Stimulated activated naive CD8-positive, alpha-beta T cell treated with anti-CD3 and anti-CD28 coated beads, Interleukin-15, amount 100 ng/mL, for 72 hours (primary cell): Measurements from ENCODE around the gene TRIM52.
"Not testable (repeated sequence)": the region's sequence is repeated elsewhere in the genome, so short reads cannot be mapped to it uniquely, and the experiment has no call there.

Source experiments
- ATAC-seq: fragments of 150-1000 bp; cut with Tn5 transposase; 2 replicates; pipeline ENCODE4 v1.10.0; 2021; ENCODE audit warnings: mild to moderate bottlenecking, moderate library complexity
- DNase-seq, 2 donors: peaks; one replicate each; pipeline ENCODE4 v3.0.0; 2021 to 2022
- H3K27ac Mint-ChIP-seq, 2 donors: one replicate each; pipeline ENCODE4 v1.8.0; 2022; ENCODE audit warnings: mild to moderate bottlenecking in 2 of 2, mixed read lengths in 2 of 2, moderate library complexity in 2 of 2
- H3K27me3 Mint-ChIP-seq: one replicate; pipeline ENCODE4 v1.8.0; 2022; ENCODE audit warnings: mixed read lengths
- H3K4me1 Mint-ChIP-seq: one replicate; pipeline ENCODE4 v1.8.0; 2022; ENCODE audit warnings: mild to moderate bottlenecking, mixed read lengths
- H3K4me3 Mint-ChIP-seq, 2 donors: one replicate each; pipeline ENCODE4 v1.8.0; 2022; ENCODE audit warnings: mild to moderate bottlenecking in 2 of 2, mixed read lengths in 2 of 2, moderate library complexity in 1 of 2
- H3K9me3 Mint-ChIP-seq, 2 donors: one replicate each; pipeline ENCODE4 v1.8.0; 2022; ENCODE audit warnings: mixed read lengths in 2 of 2

TRIM52 gene

DNA sequence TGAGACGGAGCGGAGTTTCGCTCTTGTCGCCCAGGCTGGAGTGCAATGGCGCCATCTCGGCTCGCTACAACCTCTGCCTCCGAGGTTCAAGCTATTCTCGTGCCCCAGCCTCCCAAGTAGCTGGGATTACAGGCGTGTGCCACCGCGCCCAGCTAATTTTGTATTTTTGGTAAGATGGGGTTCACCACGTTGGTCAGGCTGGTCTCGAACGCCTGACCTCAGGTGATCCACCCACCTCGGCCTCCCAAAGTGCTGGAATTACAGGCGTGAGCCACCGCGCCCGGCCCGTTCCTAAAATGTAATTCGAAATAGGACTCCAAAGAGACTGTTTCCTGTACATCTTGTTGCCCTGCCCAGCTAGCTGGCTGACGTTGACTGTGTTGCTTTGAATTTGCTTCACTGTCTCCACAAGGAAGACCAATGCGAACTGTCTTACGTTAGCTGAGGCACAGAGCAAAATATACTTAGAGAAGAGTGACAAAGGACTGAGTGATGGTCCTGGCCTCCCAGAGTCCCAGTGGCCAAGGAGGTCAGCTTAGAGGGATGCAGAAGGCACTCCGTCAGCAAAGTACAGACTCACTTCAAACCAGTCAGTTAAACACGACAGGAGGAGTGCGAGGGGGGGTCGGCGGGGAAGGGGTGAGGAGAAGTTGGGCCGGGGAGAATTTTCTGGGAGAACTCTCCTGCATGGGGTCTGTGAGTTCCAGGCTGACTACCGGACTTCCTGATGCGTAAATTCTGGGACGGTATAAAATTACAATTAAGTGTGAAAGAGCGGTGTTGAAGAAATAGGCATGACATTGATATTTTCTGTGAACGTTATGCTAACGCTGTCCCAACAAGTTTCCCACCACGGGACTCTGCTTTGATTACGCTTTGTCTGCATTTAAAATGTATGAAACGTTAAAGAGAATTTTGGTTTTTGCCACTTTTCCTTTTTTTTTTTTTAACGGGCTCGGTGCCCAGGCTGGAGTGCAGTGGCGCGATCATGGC lies 44.6 kb downstream of the TRIM52 start:
- Mint-ChIP-seq H3K9me3 (no peaks in the 10 kb centered on the region), H3K4me3 (peak overlapping the region; percentile 90 to 100), H3K27ac (peak overlapping the region in 1 of 2 donors; percentile 43), H3K4me1 (peaks cover 42% of the 10 kb centered on the region), H3K27me3 (no peaks in the 10 kb centered on the region)
- no peak for ATAC-seq
- DNase-seq: peak; percentile 37 to 54

DNA sequence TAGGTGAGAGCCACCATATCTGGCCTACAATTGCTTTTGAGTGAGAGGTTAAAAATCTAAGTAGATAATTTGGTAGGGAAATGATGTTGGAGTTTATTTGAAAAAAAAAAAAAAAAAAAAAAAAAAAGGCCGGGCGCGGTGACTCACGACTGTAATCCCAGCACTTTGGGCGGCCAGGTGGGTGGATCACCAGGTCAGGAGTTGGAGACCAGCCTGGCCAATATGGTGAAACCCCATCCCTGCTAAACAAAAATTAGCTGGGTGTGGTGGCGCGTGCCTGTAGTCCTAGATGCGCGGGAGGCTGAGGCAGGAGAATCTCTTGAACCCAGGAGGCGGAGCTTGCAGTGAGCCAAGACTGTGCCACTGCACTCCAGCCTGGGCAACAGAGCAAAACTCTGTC lies 46.7 kb downstream of the TRIM52 start:
- peaks cover 25% of the 10 kb centered on the region for H3K4me1 Mint-ChIP-seq
- H3K9me3 Mint-ChIP-seq, H3K27me3 Mint-ChIP-seq, H3K27ac Mint-ChIP-seq, ATAC-seq, H3K4me3 Mint-ChIP-seq, DNase-seq: not testable (repeated sequence)

DNA sequence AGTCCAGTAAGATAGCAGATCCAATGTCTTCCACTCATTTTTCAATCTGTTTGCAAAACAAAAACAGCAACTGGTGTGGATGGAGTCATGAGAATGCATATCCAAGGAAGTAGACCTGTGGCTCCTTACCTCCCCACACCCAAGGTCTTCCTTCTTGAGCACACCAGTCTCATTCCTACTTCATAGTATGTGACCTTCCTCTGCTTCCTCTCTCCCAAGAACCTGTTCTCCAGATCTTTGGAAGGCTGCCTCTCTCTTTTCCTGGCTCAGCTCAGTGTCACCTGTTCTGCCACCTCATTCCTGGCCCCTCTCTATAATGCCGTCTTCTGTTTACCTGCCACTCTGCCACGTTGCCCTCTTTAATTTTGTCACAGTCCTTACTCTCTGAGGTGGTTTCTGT lies 48.0 kb downstream of the TRIM52 start:
- ATAC-seq (no peak), DNase-seq (no peak)
- no peak overlapping the region for H3K4me3 Mint-ChIP-seq
- no peak overlapping the region for H3K27ac Mint-ChIP-seq
- no peaks in the 10 kb centered on the region for H3K9me3 Mint-ChIP-seq
- no peaks in the 10 kb centered on the region for H3K27me3 Mint-ChIP-seq
- H3K4me1 Mint-ChIP-seq: peaks cover 22% of the 10 kb centered on the region

DNA sequence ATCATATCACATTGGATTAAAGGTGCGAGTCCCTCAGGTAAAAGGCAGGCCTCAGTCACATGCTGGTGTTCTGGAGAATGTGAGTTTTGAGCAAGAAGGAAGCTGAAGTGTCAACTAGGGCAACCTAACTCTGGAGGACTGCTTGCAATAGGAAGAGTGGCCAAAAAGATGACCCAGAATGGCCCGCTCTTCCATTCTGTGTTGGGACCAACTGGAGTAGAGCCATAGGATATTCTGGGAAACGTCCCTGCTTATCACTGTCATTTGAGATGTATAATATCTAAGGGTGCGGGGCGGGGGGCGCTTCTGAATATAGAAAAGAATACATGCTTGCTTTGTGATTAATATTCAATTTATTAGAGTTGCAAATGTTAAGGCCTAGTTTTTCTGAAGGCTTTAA lies 48.9 kb downstream of the TRIM52 start:
- no peak overlapping the region for H3K4me3 Mint-ChIP-seq
- H3K4me1 Mint-ChIP-seq: peaks cover 25% of the 10 kb centered on the region
- H3K9me3 Mint-ChIP-seq: no peaks in the 10 kb centered on the region
- ATAC-seq (no peak), DNase-seq (no peak)
- H3K27ac Mint-ChIP-seq: no peak overlapping the region
- no peaks in the 10 kb centered on the region for H3K27me3 Mint-ChIP-seq

DNA sequence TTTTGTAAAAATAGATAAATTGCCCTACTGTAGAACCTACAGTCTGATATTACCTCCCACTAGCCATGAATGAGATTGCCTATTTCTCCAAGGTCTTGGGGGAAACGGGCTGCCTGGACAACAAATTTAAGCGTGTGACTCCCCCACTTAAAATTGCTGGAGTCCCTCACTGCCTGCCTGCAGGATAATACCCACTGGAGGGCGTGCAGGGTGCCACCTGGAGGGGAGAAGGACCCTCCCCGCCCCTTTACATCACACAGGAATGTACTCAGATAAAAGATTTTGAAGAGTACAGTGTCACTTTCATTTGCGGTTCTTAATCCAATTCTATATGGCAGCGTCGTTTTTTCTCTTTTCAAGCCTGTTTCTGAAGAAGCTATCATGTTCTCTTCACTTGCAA lies 49.7 kb downstream of the TRIM52 start:
- ATAC-seq (no peak), DNase-seq (no peak)
- peaks cover 30% of the 10 kb centered on the region for H3K4me1 Mint-ChIP-seq
- H3K27ac Mint-ChIP-seq: no peak overlapping the region
- no peaks in the 10 kb centered on the region for H3K9me3 Mint-ChIP-seq
- H3K4me3 Mint-ChIP-seq: no peak overlapping the region
- H3K27me3 Mint-ChIP-seq: peaks cover 7% of the 10 kb centered on the region

DNA sequence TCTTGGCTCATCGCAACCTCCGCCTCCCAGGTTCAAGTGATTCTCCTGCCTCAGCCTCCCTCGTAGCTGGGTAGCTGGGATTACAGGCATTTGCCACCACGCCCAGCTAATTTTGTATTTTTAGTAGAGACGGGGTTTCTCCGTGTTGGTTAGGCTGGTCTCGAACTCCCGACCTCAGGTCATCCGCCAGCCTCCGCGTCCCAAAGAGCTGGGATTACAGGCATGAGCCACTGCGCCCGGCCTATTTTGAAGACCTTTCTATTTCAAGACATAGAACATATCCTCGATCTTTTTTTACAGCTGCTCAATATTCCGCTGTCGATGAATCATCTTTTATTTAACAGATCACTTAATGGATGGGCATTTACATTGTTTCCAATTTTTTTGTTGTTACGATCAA lies 50.2 kb downstream of the TRIM52 start:
- Mint-ChIP-seq H3K27me3 (peaks cover 12% of the 10 kb centered on the region), H3K4me1 (peaks cover 33% of the 10 kb centered on the region)
- not testable (repeated sequence) for H3K9me3 Mint-ChIP-seq, H3K27ac Mint-ChIP-seq, H3K4me3 Mint-ChIP-seq, ATAC-seq, DNase-seq

DNA sequence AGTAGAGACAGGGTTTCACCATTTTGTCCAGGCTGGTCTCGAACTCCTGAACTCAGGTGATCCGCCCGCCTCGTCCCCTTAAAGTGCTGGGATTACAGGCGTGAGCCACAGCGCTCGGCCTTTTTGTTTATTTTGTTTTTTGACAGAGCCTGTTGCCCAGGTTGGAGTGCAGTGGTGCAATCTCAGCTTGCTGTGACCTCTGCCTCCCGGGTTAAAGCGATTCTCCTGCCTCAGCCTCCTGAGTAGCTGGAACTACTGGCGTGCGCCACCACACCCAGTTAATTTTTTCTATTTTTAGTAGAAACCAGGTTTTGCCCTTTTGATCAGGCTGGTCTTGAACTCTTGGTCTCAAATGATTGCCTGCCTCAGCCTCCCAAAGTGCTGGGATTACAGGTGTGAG lies 50.8 kb downstream of the TRIM52 start:
- H3K4me3 Mint-ChIP-seq, DNase-seq, H3K27ac Mint-ChIP-seq, ATAC-seq, H3K9me3 Mint-ChIP-seq: not testable (repeated sequence)
- peaks cover 39% of the 10 kb centered on the region for H3K4me1 Mint-ChIP-seq
- H3K27me3 Mint-ChIP-seq: peaks cover 17% of the 10 kb centered on the region

DNA sequence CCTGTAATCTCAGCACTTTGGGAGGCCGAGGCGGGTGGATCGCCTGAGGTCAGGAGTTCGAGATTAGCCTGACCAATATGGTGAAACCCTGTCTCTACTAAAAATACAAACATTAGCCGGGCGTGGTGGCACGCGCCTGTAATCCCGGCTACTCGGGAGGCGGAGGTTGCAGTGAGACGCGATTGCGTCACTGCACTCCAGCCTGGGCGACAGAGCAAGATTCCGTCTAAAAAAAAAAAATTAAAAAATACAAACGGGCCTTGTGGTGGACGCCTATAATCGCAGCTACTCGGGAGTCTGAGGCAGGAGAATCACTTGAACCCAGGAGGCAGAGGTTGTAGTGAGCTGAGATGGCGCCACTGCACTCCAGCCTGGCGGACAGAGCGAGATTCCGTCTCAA lies 51.9 kb downstream of the TRIM52 start:
- not testable (repeated sequence) for H3K9me3 Mint-ChIP-seq, H3K27ac Mint-ChIP-seq, H3K4me3 Mint-ChIP-seq

DNA sequence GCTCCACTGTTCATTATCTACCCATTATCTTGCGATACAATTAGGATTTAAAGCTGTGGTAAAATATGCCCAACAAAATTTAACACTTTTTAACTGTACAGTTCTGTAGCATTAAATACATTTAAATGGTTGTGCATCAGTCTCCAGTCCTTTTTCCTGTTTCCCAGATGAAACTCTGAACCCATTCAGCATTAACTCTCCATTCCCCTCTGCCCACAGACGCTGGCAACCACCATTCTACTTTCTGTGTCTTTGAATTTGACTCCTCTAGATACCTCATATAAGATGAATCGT lies 53.0 kb downstream of the TRIM52 start:
- H3K4me3 Mint-ChIP-seq: peak overlapping the region; percentile 82 to 85
- DNase-seq (no peak), ATAC-seq (no peak)
- peaks cover 50% of the 10 kb centered on the region for H3K4me1 Mint-ChIP-seq
- H3K27me3 Mint-ChIP-seq: peaks cover 32% of the 10 kb centered on the region
- H3K27ac Mint-ChIP-seq: peak overlapping the region in 1 of 2 donors; percentile 100
- H3K9me3 Mint-ChIP-seq: no peaks in the 10 kb centered on the region

More for the DNA sequence above, 51.9 kb downstream of the TRIM52 start:
- Mint-ChIP-seq H3K27me3 (peaks cover 21% of the 10 kb centered on the region), H3K4me1 (peaks cover 44% of the 10 kb centered on the region)
- not testable (repeated sequence) for DNase-seq, ATAC-seq

DNA sequence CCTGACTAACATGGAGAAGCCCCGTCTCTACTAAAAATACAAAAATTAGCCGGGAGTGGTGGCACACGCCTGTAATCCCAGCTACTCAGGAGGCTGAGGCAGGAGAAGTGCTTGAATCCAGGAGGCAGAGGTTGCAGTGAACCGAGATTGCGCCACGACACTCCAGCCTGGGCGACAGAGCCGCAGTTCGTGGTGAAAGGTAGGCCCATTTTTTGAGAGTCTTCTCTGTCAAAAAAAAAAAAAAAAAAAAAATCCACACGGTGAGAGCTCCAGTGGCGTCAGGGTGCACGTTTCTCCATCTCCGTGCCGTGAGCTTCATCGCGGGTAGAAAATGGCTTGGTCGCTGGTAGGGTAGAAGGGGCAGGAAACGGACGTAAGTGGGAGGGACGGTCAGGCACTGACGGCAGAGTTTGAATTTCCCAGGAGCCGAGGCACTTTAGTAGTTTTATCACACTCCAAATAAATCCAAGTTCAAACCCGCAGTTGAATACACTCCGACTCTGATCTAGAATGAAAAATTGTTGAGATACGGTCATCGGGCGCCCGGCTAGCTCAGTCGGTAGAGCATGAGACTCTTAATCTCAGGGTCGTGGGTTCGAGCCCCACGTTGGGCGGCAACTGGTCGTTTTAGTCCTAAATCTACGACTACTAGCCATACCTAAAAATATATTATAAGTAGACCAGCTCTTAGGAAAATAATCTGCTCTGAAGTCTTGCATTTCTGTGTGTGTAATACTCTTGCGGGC lies 53.6 kb downstream of the TRIM52 start:
- Mint-ChIP-seq H3K4me3 (peak overlapping the region; percentile 82 to 85), H3K27me3 (peaks cover 32% of the 10 kb centered on the region), H3K27ac (peak overlapping the region; percentile 93 to 100), H3K4me1 (peaks cover 50% of the 10 kb centered on the region), H3K9me3 (no peaks in the 10 kb centered on the region)
- peak; percentile 81 to 86 for DNase-seq
- ATAC-seq: peak; percentile 72

DNA sequence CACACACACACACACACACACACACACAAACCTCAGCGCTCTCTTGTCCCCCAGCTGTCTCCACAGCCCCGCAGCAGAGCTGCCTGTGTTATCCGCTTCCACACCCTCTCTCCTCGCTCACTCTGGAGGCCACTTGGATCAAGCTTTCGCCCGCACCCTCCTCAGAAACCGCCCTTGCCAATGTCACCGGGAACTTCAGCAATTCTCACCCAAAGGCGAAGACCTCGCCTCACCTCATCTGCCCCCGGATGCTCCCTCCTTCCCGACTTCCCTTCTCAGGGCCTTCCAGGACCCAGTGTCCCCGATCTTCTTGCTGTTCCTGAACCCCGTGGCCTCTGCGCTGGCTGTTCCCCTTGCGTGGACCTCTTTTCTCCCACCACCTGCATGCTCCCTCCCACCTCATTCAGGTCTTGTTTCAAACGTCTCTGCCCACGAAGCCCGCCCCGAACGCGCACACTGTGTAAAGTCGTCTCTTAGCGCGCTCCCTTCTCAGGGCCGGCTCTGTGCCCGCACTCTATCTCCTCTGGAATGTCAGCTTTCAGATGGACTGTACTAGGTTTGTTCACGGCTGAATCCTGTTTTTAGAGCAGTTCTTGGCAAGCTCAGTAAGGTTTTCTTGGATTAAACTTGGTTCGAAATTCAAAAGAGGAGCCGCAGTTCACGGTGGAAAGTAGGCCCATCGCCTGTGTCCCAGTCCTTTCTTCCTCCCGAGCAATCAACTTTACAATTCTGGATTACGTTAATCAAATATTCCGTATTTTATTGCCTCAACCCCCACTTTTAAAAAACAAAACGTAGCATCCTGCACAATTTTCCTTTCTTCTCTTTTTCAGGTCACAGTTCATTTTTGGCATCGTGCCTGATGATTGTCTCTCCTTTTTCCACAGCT lies 54.9 kb downstream of the TRIM52 start:
- Mint-ChIP-seq H3K27ac (peak overlapping the region; percentile 93 to 100), H3K4me3 (peak overlapping the region; percentile 82 to 85), H3K4me1 (peaks cover 46% of the 10 kb centered on the region), H3K9me3 (no peaks in the 10 kb centered on the region), H3K27me3 (peaks cover 42% of the 10 kb centered on the region)
- DNase-seq (no peak), ATAC-seq (no peak)
